Forelimb muscle (tissue), 1 donor: Measurements from ENCODE around the gene GPR39. TPM values are rescaled to one million over a fixed set of nuclear protein-coding genes. Genes with fewer than 3 reads are reported as not detected.

Source experiments
- DNase-seq: peaks from one replicate; pipeline ENCODE4 v3.0.0-alpha.2; 2013; ENCODE audit warnings: low read depth
- polyA plus RNA-seq: library from polyadenylated mRNA; unstranded; fragments of 120-200 nt; gene quantifications from one replicate; pipeline ENCODE4 v1.2.1, GENCODE V29; 2013; ENCODE audit not compliant: insufficient read length

Gene GPR39
- polyA plus RNA-seq, 1 donor: 0.20 TPM

GRCh38 chr2:132640116-132640515, 223.5 kb downstream of the GPR39 start:
- DNase-seq: no peak

GRCh38 chr2:132641819-132642218, 225.2 kb downstream of the GPR39 start:
- no peak for DNase-seq

DNA sequence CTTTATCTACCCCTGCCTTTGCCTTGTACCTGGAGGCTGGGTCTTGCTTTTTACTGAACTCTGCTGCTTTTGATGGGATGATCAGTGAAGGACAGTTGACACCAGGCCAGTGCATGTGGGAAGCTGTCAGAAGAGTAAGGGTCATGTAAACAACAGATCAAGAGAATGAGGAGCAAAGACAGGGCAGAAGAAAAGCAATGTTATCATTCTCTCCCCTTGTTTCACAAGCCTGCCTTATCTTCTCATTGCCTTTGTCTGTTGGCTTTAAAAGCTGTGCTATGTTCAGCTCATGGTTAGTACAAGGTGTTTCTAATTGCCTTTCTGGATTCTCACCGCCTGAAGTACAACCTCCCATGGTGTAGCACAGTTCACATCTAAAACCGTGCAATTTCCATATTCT, 225.8 kb downstream of the GPR39 start:
- DNase-seq: no peak

DNA sequence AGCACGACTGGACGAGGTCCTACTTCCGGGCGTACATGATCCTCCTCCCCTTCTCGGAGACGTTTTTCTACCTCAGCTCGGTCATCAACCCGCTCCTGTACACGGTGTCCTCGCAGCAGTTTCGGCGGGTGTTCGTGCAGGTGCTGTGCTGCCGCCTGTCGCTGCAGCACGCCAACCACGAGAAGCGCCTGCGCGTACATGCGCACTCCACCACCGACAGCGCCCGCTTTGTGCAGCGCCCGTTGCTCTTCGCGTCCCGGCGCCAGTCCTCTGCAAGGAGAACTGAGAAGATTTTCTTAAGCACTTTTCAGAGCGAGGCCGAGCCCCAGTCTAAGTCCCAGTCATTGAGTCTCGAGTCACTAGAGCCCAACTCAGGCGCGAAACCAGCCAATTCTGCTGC, 228.6 kb downstream of the GPR39 start:
- no peak for DNase-seq

DNA sequence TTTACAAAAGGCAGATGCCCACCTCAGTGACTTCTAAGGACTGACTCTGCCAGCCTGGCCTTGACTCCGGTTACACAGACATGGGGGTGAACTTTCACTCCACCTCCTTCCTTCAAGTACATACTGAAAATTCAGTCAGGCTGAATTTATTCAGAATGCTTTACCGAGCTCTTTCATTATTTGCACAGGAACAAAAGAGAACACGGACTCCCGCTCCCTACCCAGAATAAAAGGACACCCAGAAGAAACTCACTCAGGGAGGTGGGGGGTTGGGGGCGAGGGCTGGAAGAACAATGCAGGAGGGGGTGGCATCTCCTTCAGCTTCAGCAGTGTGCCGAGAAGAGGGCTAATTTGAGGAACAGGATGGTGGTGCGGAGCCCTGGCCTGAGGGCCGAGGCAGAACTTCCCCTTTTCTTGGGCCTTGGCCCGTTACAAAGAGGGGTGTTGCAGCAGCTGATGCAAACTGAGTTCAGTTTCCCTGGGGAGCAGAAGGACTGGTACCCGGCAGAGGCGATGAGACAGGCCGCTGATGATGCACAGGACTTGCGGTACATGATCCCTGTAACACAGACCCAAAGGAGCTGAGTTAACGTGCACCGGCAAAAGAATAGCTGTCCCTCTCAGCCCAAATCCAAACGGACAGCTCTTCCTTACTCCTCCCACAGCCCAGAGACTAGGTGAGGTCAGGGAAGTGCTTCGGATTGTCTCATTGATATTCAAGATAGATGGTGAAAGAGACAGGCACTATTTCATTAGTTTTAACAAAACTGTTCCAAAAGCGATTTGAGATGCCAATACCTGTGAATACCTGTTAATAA, 229.3 kb downstream of the GPR39 start:
- DNase-seq: no peak

DNA sequence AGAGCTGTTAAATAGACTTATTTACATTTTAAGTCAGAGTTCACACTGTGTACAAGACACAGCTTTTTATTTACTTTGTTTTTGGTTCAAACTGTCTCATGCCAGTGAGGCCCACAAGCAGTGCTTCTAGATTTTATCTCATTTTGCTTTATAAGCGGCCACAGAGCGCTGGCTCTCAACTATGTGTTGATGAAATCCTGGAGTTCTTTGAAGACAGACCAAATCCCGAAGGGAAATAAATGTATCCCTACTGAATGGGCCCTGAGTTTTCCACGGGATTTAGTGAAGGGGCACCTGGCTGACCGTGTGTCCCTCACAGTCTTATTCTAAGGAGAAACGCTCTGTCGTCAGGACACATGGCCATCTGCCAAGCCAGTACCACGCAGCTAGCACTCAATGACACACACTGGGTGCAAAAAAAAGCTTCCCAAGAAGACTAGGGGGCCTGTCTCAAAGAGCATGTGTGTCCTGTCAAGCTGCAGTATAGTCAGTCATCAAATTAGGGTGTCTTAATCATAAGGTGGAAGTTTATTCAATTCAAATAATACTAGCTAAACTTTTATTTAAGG, 230.0 kb downstream of the GPR39 start:
- DNase-seq: no peak

DNA sequence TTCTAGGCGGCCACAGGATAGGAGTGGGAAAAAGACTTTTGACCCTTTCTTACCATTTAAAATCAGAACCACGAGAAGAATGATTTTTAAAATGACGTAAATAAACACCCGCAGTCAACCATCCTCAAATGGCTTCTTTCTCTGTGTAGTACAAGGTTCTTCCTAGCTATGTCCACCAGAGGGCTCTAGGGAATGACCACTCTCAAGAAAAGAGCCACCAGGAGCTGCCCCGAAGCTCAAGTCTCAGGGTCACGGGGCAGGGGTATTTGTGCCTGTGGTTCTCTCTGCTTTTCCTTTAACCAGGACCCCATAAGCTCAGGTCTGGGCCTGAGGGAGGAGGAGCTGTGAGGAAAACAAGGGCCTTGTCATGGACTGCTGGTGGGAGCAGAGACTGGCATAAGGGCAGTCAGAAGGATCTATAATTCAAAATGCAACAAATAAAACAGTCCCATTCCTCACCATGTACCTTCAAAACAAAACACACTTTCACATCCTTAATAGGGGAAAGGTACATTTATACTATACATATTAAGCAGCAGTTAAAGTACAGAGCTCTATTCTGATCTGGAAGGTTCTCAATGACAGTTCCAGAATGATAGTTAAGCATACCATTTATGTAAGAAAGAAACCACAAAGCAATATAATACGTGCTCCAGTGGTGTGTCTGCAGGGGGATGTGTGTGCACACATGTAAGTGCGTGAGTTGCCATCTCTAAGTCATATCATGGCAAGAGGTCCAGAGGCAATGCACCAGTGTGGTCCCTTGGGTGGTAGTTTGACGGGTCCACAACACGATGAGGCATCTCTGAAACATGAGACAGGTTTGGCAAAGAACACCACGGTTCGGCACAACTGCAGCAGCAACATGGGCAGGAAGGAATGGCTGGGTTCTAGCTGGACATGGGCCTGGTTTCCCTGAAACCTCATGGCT, 234.8 kb downstream of the GPR39 start:
- DNase-seq: no peak

DNA sequence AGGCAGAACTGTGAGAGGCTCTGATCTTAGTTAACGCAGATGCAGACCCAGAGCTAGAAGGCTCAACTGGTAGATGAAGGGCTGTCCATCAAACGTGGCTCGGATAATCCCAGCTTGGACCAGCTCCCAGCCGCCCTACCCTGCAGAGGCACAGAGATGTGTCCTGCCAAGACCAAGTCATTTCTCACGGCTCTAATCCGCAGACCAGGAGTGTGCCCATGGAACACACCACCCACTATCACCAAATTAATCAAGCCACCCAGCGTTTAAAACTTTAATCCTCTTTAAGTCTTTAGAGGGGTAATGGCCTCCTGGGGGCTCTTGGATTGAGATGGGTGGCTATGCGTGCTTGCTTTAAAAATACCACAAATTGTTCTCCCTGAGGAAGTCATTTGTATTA, 235.9 kb downstream of the GPR39 start:
- no peak for DNase-seq

DNA sequence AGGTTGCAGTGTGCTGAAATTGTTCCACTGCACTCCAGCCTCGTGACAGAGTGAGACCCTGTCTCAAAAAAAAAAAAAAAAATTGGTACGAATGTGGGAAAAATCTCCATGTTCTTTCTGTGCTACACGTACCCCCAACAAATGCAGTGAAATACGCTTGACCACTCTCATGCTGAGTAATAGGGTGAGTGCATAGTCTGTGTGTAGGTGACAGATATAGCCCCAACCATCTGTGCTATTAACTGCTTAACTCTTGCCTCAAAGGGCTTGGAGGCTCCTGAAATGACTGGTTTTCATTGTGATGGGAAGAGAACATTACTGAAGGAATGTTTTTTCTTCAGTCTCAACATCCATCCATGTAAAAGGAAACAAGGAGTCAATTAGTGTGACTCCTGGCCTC, 237.7 kb downstream of the GPR39 start:
- DNase-seq: no peak

- DNase-seq: no peak
These were observed 238.4 kb downstream of the GPR39 start for GRCh38 chr2:132654968-132655367.

DNA sequence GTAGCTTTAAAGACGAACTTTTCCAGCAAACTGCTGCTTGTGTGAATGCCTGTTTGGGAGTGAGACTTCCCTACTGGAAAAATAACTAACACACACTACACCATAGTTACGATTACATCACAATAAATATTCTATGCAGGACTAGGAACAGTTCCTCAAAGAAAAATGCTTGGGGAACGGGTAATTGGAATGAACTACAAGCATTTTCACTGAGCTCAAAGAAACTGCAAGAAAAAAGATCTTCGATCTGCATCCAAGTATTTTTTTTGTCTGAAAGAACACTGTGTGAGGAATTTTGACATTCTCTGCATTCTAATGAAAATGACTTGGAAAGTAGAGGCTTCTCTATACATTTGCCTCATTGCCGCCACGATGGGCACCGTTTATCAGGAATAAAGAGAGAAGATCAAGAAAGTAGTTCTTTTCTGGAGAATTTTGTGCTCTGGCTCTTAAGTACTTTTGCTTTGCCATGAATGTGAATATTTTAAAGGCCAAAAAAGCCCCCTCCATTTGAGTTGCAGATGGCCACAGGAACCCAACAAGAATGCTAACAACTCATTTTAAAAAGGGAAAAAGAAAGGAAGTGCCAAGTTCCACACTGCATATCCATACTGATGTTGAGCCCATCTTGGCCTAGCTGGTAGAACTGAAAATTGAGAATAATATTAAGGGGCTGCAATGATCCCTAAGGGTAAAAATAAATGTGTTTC, 239.8 kb downstream of the GPR39 start:
- peak; percentile 41 for DNase-seq

GRCh38 chr2:132659331-132659730, 242.7 kb downstream of the GPR39 start:
- DNase-seq: no peak

- DNase-seq: no peak
These were observed 246.1 kb downstream of the GPR39 start for GRCh38 chr2:132662732-132663131.

DNA sequence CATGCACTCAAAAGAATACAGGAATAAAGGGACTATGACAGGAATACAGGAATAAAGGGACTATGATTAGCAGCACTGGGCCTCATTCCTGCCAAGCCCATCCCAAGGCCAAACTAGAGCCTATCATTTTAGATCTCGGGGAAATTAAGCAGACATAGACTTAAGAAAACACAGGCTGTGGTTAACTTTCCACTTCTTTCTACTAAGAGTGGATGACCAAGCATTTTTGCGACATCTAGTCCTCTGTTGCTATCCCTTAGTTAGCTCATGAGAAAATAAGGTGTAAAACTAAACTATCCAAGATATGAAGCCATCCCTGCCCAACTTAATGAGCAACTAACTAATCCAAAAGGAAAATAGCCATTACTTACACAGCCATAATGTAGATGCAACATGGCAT, 247.5 kb downstream of the GPR39 start:
- DNase-seq: no peak

DNA sequence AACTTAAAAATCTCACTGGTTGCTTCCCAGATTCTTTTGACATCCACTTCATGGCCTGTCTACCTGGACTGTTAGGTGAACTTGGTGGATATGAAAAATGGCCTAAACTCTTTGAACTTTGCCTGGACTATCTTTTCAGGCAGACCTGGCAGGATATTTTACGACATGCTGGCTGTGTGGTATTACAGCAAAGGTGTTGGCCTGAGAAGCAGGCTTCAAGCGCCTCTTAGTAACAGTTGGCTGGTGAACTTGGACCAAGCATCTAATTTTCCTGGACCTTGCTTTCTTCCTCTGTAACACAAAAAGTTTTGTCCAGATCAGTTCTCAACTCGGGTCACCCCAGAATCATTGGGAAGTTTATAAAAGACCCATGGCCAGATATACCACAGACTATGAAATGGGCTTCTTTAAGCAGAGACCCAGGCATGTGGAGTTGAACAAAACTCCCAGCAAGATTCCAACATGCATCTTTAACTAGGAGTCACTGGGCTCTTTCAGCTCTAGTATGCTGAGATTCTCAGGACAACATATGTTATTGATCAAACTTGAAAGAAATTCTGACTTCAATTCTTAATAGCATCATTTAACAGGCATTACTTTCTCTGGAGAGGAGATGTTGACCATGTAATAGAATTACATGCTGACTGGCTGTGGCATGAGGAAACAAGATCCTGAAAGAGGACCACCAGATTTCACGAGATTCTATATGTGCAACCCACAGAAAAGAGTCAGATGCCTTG, 249.0 kb downstream of the GPR39 start:
- no peak for DNase-seq

DNA sequence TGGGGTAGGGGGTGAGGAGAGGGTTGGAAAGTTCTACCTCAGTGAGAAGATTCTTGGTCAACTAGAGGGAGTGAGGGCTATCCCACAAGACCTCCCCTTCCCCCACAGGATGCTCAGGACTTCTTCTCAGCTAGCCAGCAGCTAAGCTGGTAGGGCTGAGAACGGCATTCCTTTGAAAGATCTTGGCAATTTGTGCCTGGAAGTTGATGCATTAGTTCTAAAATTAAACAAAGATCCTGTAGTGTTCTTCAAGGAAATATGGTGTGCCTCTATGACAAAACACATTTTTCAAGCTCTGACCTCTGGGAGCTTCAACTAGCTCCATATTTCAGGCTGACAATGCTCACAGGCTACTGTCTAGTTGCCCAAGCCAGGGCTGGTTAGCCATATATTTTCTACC, 251.1 kb downstream of the GPR39 start:
- DNase-seq: no peak

GRCh38 chr2:132668189-132668823, 251.7 kb downstream of the GPR39 start:
- DNase-seq: no peak

DNA sequence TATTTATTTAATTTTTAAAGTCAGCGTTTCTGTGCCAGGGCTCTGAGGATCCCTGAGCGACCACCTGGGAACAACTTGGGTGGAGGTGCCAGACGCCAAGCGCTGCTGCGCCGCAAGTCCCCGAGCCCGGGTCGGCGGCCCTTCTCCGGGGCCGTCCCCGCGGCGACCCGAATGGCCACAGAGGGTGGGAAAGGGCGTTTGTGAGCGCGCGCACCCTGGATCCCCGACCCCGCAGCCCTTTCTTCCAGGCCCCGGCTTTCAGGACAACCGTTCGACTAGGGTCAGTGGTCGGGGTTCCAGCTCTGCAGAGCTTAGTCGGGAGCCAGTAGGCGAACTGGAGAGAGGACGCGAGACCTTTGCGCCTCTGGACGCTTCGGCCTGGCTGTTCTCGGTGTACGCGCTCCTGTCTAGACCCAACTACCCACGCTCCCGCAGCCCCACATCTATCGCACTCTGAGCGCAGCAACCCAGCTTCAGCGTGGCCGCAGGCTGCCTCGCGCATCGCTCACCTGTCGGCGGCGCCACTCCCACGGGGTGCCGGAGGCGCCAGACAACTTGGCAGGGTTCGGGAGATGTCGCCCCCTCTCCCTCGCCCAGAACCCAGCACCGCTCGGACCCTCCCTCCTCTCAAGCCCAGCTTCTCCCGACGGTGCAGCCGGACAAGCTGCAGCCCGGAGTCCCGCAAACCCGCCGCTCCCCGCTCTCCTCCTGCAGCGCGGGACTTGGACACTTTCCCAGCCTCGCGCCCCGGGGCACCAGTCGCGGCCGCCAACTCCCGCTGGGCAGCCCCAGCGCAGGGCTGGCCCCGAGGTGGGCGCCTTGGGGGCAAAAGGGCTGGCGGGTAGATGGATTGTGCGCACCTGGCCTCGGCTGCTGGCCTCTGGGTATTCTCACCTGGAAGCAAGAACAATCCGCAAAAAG, 252.6 kb downstream of the GPR39 start:
- no peak for DNase-seq

- no peak for DNase-seq
These were observed 253.4 kb downstream of the GPR39 start, which contains the start of gene LYPD1 for GRCh38 chr2:132669908-132670495. Gene LYPD1, minus strand, starts transcription at chr2:132670205. Its CDS starts 273 bp downstream, at chr2:132669932.
